Measurements from ENCODE around the gene EPS8.

The EPS8 gene

DNA sequence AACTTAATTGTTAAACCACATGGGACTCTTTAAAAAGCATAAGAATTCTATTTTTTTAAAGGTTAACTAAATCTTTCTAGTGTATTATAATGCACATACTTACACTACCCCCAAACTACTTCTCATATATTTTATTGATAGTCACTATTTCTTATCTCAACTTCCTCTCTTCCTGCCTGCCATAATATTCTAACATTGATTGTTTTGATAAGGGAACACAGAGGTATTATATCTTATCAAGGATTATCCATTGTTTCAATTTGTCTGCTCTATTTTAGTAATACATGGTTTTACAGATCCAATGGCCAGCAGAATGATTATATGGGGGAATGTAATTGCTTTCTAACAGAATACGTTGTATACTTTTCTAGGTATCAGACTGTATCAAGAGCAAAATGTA, 98.9 kb downstream of the EPS8 start:
- no peak for DNase-seq (ENCODE audit: low spot score)

DNA sequence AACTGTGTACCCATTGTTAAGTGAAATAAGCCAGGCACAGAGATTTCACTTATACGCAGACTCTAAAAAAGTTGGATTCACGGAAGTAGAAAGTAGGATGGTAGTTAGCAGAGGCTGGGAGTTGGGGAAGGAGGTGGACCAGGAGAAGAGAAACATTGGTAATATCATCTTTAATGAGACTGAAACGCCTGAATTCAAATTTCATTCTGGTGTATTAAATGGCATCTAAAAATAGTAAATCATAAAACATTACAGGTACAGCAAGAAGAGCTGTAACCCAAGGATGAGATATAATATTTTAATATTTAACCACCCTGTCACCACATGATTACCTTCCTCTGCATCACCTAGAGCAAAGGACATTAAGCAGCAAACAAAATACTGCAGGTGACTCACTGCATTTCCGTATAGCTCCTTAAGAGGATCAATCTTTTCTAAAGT, 99.4 kb downstream of the EPS8 start:
- DNase-seq (ENCODE audit: low spot score), result no peak

DNA sequence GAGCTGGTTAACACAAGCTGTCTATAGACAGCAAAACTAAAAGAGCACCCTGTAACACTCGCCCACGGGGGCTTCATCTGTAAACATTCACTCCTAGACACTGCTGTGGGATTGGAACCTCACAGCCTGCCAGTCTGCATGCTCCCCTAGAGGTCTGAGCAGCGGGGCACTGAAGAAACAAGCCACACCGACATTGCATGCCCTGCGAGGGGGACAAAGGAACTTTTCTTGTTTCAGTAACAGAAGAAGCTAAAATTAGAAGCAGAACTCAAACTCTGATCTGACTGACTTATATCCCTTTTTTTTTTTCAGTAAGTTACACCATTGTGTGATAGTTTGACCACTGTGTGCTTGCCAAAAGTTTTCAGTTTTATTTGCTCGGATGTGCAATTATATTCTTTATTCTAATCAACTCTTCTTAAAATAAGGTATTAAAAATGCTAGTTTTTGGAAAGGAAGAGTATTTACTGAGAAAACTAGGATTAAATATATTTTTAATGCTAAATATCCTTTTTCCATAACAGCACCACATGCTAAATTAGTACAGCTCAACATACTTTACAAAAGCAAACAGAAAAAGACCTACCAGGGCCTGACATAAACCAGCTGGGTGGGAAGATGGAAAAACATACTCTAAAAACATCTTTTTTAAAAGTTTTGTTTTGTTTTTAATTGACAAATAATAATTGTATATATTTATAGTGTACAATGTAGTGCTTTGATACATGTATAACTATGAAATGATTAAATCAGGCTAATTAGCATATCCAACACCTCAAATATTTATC, 100.2 kb downstream of the EPS8 start:
- no peak for DNase-seq (ENCODE audit: low spot score)

DNA sequence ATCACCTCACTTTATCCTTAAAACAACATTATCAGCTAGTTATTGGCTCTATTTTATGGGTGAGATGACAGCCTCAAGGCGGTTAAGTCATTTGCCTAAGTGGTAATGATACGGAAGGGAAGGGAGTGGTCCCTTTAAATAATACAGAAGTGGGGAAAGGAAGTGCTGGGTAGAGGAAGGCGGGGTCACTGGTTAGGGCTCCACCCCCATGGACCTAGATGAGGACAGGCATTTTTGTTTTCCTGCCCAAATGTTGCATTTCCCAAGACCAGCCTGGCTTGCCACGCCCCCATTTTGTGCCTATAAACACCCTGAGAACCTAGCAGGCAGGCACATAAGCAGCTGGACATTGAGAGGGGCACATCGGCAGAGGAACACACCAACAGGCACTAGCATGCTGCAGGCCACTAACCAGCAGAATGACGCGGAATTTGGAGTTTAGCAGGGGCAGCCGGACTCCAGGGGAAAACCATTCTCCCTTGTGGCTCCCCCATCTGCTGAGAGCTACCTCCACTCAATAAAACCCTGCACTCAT, 100.9 kb downstream of the EPS8 start:
- no peak for DNase-seq (ENCODE audit: low spot score)

DNA sequence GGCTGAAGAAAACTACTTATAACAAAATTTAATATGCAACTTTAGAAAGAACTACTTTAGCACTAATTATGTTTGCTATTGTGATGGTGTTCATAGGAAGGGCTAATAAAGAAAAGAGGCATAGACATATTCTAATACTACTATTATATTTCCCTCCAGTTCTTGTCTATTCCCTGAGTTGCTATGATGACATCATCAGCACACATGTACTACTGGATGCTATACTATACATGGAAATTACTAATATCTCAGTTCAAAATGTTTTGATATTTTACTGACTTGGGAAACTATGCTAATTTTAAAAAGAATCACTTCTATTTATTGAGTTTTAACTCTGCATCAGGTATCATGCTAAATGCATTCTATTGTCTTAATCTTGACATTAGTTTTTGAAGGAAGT, 101.6 kb downstream of the EPS8 start:
- no peak for DNase-seq (ENCODE audit: low spot score)

DNA sequence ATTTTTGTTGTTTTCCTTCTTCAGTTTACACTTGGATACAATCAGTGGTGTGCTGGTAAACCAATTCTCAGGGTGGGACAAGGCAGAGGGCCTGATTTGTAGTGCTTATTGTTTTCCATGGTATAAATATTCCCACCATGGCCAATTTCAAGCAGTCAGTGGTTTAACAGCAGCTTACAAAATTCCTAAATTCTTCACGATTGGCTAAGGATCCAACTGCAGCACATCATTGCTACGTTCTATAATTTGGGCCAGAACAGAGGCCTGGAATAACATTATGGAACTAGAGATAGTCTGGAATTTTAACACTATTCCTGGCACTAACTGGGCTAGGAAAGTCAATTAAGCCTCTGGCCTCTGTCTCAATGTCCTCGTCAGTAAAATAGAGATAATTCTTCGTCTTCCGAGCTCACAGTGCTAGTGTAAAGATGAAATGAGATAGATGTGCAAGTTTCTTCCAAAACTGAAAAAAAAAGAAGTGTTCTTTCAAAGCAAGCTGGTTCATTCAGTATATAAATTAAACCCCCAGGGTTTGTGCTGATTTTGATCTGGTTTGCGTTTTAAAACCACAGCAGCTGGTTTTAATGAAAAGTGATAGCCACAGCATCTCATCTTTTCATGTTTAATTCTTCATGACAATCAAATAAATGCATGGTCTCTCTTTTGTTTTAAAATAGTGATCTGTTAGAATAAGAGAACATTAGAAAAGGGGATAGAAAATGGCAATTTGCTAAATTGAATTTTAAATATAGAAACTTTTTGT, 104.1 kb downstream of the EPS8 start:
- no peak for DNase-seq (ENCODE audit: low spot score)

DNA sequence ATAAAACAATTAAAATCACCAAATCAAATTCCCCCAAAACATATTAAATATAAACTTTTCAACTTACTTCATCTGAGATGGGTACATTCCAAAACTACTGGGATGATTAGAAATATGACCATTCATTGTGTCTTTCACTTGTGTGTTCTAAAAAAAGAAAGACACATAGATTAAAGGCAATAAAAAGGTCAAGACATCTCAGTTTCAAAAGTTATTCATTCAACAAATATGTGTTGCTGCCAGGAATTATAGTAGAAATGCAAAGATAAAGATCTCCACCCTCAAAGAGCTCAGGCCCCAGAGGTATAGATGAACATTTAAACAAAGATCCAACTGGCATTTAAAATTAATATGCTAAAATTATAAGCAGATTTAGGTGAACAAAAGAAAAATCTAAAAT, 106.4 kb downstream of the EPS8 start:
- DNase-seq (ENCODE audit: low spot score), result no peak

DNA sequence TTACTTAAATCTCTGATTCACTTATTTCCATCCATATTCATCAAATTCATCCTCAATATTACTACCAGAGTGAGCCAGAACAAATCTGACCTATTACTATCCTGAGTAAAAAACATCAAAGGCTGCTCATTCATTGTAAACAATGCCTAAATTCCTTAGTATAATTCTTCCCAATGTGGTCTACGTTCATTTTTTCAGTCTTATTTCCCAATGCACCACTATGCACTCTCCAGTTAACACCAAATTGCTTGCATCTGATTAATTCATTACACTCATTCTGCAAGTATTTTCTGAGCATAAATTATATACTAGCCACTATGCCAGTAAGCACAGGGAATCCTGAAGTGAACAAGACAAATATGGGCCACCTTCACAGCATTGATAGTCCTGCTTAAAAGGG, 110.0 kb downstream of the EPS8 start:
- peak; percentile 12 for DNase-seq (ENCODE audit: low spot score)

DNA sequence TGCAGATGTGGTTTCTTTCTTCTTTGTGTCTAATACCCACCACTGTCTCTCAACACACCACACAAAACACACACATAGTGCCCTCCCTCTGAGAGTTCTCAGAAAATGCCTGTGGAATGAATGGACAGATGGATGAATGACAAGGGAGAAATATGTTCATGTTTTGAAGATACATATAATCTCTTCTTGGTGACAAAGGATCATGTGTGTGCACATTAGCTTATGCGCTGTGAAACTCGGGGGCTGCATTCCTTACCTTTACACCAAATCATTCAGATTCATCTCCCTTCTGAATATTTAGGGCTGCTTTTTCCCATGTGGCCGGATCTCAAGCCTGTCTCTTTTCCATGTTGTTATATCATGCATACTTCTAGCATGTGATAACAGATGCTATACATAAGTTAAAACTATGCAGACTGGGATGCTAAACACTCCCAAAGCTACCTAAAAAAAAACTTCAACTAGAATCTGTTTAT, 111.4 kb downstream of the EPS8 start:
- no peak for DNase-seq (ENCODE audit: low spot score)

DNA sequence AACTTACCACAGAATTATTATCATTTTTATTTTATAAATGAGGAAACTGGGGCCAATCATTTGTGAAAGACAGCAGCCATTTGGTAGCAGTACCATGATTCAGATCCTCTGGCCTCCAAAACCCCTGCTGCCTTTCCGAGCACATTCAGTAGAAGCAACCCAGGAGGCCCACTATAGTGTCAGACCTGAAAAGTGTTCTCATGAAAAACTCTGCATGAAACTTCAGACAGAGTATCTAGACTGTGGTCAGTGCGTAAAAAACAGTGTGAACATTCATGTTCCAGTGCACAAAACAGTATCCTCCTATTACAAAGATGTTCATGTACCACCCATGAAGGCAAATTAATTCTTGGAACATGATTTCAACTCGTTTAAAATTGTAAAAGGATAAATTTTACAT, 112.0 kb downstream of the EPS8 start:
- no peak for DNase-seq (ENCODE audit: low spot score)

DNA sequence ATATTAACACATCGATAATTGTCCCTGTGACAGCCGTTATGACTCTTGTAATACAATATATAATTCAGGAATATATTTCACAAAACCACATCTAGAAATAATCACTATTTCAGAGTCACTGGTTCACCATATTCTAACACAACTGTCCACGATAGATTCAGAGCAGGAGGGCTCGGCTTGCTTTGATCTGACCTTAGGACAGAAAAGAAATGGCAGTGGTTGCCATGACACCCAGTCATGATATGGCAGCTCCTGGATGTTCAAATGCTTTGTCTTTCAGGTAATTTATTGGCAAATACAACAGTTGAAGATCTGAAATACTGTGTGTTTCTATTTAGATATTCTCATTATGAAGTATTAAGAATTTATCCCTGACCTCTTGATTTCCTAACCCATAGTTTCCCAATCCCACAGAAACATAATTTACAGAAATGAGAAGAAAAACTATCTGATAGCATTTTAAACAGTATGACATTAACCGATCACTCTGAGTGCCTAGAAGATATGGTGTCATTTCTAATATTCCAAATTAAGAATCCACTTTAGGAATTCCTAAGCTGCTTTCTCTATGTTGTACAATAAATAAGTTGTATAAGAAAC, 116.4 kb downstream of the EPS8 start:
- no peak for DNase-seq (ENCODE audit: low spot score)

DNA sequence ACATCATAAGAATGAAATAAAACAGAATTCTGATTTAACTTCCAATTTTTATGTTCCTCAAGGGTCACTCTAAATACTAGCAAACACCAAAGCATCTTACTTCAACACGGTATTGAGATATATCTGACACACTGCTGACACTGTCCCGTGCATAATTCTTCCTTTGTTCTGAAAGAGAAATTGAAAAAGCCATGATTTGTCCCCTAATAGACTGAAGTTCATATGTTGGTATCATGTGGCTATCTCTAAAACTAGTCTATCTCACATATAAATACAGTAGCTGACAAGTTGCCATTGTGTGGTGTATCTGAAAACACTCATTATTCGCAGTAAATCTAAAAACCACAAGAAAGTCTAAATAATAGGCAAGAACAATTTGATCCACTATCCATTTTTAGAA, 118.4 kb downstream of the EPS8 start:
- DNase-seq (ENCODE audit: low spot score), result no peak

DNA sequence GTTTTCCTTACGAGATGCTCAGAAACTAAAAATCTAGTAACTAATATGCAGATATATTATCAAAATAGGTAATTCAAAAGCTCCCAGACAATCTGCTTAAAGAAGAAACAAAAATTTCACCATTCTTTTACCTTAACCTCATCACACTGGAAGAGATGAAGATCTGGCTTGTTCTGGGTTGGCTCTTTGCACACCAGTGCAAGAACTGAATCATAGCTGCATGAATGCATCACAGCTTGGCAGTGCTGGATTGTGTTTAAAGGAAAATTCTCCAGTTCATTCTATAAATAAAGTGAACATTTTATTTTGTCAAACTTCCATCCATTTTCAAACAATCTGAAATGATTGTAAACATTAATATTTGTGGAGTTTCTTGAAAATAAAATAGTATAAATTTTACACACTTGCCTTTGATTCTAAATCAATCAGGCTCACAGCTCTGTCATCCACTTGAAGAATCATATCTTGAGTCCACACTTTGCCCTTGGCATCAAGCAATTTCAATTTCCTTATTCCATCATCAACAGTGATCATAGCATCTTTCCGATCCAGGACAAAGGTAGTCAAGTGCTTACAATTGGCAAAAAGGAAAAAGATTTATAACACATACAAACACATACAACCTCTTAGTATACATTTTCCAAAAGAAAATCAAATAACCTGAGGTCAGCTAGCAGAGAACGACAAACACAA, 119.8 kb downstream of the EPS8 start:
- peak; percentile 14 for DNase-seq (ENCODE audit: low spot score)

DNA sequence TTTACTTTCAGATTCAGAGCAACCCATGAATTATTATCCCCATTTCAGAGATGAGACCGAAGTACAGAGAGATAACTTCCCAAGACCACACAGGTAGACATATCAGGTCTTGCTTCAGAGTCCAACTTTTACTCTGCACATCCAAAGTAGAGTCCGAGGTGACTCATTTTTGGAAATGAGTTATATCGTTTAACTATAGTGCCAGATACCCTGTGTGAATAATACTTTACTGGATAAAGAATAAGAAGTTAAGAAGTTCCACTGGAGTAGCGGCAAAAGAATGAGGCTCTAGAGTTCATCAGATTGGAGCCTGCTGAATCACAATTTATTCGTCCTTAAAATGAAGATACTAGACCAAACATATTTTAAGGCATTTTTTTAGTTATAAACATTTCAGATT, 124.7 kb downstream of the EPS8 start:
- no peak for DNase-seq (ENCODE audit: low spot score)

DNA sequence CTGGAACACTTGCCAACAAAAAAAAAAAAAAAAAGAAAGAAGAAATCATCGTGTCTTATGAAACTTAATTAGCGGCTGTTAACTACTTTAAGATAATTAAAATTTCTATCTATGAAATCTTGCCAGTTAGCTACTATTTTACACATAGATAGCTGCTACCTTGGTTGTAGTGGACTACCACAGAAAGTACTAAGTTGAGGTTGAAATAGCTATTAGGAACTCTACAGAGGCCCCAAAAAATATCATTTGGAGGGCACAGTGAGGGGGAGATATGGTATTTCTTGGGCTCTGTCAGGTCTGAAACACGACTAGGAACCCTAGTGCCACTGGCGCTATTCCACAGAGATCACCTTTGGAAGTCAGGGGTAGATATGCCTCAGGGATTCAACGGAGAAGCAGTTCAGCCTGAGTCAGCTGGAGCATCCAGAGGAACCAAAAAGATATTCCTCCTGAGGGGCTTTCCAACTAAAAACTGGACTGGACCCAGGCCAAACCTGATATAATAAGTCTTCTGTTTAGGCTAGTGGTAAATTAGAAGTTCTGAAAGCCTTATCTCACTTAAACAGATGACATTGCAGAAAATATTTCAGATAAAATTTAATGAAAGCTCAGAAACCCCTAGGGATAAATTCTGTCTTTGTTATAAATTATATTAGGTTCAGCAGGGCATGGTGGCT, 126.1 kb downstream of the EPS8 start:
- DNase-seq (ENCODE audit: low spot score), result no peak

DNA sequence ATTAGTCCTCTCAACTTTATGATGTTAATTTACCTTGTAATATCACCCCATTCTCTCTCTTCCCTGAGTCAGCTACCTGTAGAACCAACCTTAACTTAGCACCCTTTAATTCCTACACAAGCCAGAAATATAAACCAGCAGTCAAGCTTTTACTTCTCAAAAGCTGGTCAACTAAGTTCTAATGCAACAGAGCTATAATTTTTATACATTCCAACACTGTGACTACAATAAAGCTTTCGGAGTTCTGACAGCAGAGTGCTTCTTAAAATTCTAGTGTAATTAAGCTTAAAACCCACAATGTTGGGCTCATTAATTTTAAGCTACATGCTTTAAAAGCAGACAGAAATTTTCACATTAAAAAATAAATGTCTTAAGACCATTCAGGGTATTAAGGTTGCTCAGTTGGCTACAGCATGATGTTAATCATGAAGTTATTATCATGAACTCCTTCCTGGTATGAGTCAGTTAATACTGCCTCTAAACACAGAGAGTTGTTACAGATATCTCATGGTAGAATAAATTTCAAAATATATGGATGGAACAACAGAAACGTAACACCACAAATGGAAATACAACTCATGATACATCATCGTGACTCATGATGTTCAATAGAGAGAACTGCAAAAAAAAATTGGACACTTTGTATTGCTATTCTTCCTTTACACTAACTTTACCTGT, 126.7 kb downstream of the EPS8 start:
- peak; percentile 54 for DNase-seq (ENCODE audit: low spot score)

DNA sequence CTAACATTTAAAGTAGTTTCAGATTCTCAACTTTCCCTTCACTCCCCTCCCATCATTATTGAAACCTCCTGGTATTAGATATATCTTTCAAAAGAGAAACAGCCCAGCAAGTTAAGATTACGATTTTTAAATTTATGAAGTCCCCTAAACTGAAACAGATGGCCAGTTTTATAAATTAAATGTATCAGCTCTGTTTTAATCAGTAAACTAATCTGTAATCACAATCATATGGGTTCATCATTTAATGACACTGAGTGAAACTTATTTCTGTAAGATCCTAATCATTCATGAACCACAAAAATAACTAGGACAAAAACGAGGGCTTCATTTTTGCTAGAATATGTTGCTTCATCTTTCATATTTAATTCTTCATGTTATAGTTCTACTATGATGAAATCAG, 137.8 kb downstream of the EPS8 start:
- no peak for DNase-seq (ENCODE audit: low spot score)

DNA sequence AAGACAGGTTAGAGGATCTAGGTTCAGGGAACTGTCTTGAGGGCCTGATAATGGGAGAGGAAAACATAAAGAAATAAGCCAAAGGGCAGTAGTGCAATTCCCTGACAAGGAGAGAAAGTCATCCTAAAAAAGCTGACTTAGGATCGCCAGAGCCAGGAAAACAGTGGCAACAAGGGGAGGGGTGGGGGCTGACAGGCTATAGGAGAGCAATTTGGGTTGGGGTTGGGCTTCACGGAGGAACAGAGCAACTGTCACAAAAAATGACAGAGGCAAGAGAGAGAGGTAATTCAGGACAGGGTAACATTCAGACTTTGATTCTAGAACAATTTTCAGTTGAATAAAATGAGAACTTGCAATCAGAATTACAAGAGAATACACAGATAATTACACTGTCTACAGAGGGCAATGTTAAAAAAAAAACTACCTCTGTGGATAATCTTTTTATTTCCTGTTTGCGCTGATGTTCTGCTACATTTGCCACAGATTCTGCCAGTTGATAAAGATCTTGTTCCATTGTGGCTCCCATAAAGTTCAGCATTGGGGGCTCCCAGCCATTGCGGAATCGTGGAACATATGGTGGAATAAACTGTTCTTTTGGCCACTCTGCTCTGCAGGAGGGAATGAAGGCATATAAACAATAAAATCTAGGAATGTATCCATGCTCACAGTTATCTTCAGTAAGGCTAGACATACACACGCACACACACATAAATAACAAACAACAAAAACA, 138.6 kb downstream of the EPS8 start:
- no peak for DNase-seq (ENCODE audit: low spot score)

DNA sequence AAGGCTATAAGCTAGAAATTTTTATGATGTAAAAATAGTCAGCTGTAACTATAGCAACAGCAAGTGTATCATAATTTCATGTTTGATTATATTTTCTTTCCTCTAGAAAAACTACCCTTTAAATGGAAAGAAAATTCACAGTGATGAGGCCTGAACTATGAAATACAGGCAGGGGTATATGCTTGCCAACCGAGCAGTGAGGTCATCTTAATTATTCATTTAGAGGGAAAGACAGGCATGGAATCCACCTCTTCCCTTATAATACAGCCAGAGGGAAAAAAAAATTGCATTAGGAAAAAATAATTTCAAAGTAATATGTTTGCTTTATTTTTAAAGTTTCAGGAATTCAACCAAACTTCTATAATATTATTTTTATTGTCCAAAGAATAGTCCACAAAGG, 139.8 kb downstream of the EPS8 start:
- DNase-seq (ENCODE audit: low spot score), result no peak

DNA sequence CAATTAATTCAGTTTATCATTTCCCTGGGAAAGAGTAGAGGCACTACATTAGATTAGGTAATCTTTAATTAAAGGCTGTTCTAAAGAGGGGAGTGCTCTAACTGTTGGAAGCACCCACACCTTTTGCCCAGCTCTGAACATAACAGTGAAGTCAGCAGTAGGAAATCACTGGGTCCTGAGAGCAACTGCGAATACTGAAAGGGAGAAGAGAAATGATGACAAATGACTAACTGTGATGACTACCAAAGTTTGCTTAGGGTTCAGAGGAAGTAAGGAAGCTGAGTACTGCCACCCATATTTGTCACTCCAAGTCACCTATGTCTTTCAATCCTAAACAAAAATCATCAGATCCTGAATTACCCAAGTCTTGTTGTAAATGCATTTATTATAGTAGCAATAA, 140.6 kb downstream of the EPS8 start:
- DNase-seq (ENCODE audit: low spot score), result no peak

Data from AG08396 (cell line).